PC-3 (cell line): ENCODE results near the gene TMEM123. TPM values are rescaled to one million over a fixed set of nuclear protein-coding genes. Genes with fewer than 3 reads are reported as not detected.
A peak's percentile ranks its signal among the peaks of the same experiment; 100 is the strongest.

ENCODE experiments used
- ATAC-seq: fragments of 200-7000 bp; cut with Tn5 transposase; 2 replicates; pipeline ENCODE4 v1.9.1; 2020; ENCODE audit warnings: mild to moderate bottlenecking, moderate library complexity
- BruUV-seq: library from RNA; stranded (reverse); fragments of 400-500 nt; replicated peaks from 2 replicates; lab custom pipeline; 2021; lab: Mats Ljungman, UMichigan
- CTCF ChIA-PET: fragments of 300-600 bp; sonication (Branson Sonifier 250); formaldehyde crosslinking; loops from one replicate; lab custom pipeline; 2022; ENCODE audit warnings: antibody characterized with exemption; lab: Charles Lee
- POLR2A ChIA-PET: fragments of 300-600 bp; sonication (Branson Sonifier 250); formaldehyde crosslinking; loops from one replicate; lab custom pipeline; 2022; ENCODE audit warnings: antibody characterized with exemption; ENCODE audit not compliant: unreplicated experiment; lab: Charles Lee
- DNase-seq: peaks from one replicate; pipeline ENCODE4 v3.0.0-alpha.2; 2015
- H2AFZ ChIP-seq: fragments of 300-600 bp; sonication (generic); 2 replicates; pipeline ENCODE4 v1.6.0; 2016; ENCODE audit warnings: antibody characterized with exemption, low read length
- H3F3A ChIP-seq: fragments of 300-600 bp; sonication (generic); one replicate; pipeline ENCODE4 v1.6.0; 2017; ENCODE audit warnings: antibody characterized with exemption, low read length, control low read depth, mild to moderate bottlenecking; ENCODE audit not compliant: unreplicated experiment
- H3K27ac ChIP-seq: fragments of 300-600 bp; sonication (generic); 2 replicates; pipeline ENCODE4 v1.5.1; 2016; ENCODE audit warnings: mild to moderate bottlenecking, low read length
- H3K27me3 ChIP-seq: fragments of 300-600 bp; sonication (generic); 2 replicates; pipeline ENCODE4 v1.6.1; 2016; ENCODE audit warnings: low read length, mixed read lengths
- H3K36me3 ChIP-seq: fragments of 300-600 bp; sonication (generic); 2 replicates; pipeline ENCODE4 v1.6.1; 2016; ENCODE audit warnings: low read depth, mixed run types, low read length, mixed read lengths
- H3K4me1 ChIP-seq: fragments of 300-600 bp; sonication (generic); 2 replicates; pipeline ENCODE4 v1.5.1; 2016; ENCODE audit warnings: low read length; ENCODE audit not compliant: insufficient read depth
- H3K4me2 ChIP-seq: fragments of 300-600 bp; sonication (generic); 2 replicates; pipeline ENCODE4 v1.6.0; 2016; ENCODE audit warnings: low read length
- H3K4me3 ChIP-seq: fragments of 300-600 bp; sonication (generic); 2 replicates; pipeline ENCODE4 v1.5.1; 2016; ENCODE audit warnings: mild to moderate bottlenecking, low read length, mixed read lengths
- H3K79me2 ChIP-seq: fragments of 300-600 bp; sonication (generic); 2 replicates; pipeline ENCODE4 v1.6.1; 2017; ENCODE audit warnings: low read length, mixed read lengths
- H3K9ac ChIP-seq: fragments of 300-600 bp; sonication (generic); 2 replicates; pipeline ENCODE4 v1.6.0; 2016; ENCODE audit warnings: mild to moderate bottlenecking, low read length
- H3K9me2 ChIP-seq: fragments of 300-600 bp; sonication (generic); replicated peaks from 2 replicates; pipeline ENCODE4 v1.6.1; 2016; ENCODE audit warnings: mixed run types, low read length, mixed read lengths
- H3K9me3 ChIP-seq: fragments of 300-600 bp; sonication (generic); 2 replicates; pipeline ENCODE4 v1.6.1; 2016; ENCODE audit warnings: low read length, mixed read lengths
- H4K20me1 ChIP-seq: fragments of 300-600 bp; sonication (generic); 2 replicates; pipeline ENCODE4 v1.6.1; 2016; ENCODE audit warnings: low read length, mixed read lengths
- EZH2 ChIP-seq: fragments of 300-600 bp; sonication (generic); IDR thresholded peaks from one replicate; pipeline ENCODE4 v1.6.1; 2017; ENCODE audit warnings: antibody characterized with exemption, mild to moderate bottlenecking, low read length; ENCODE audit not compliant: unreplicated experiment
- EZH2phosphoT487 ChIP-seq: fragments of 300-600 bp; sonication (generic); IDR thresholded peaks from 2 replicates; pipeline ENCODE4 v1.6.1; 2018; ENCODE audit warnings: mild to moderate bottlenecking, antibody characterized with exemption, low read length, borderline replicate concordance
- intact Hi-C: fragments of 100-400 bp; cut with micrococcal nuclease; formaldehyde crosslinking; loops from 2 replicates; pipeline ENCODE4 v1.9.0; 2023
- total RNA-seq: library from RNA; depleted of rRNA; stranded (reverse); fragments of >200 nt; gene quantifications from 2 replicates; pipeline ENCODE4 v1.2.3, GENCODE V29; 2014
- TF ChIP-seq, protein P1 (sequence below): fragments of 300-600 bp; sonication (generic); conservative IDR thresholded peaks from 2 replicates; pipeline ENCODE4 v1.5.1; 2017; ENCODE audit warnings: antibody characterized with exemption, low read depth, mild to moderate bottlenecking, low read length

The TMEM123 gene
- total RNA-seq, 1 experiment from 2014 or later, result 163 TPM

DNA sequence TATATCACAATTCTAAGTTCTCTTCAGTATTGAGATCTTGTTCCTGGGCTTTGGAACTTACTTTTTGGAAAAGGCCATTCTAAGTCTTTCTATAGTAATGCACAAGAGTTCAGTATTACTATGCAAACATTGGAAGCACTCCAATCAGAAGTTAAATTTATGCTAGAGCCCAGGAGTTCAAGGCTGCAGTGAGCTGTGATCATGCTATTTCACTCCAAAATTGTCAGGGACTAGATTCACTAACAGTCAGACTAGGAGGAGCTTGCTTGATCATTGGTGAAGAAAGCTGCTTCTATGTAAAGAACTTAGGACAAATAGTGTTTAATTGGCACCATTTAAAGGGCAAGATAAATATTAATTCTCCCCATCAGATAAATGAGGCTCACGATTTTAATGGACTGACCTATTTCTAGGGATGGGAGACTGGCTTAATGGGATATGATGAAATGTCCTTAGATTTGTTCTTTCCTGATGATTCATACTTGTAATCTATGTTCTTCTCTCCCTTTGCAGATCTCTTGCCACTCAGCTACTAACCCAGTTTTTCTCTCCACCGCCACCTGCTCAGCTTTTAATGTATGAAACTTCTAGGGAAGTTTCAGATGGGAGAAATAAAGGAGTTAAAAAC is 32.6 kb upstream of the TMEM123 start:
- Histone ChIP-seq H3K79me2 (no peaks in the 10 kb centered on the region), H3K9me2 (no peaks in the 10 kb centered on the region), H3K27me3 (no peaks in the 10 kb centered on the region), H3K9me3 (no peaks in the 10 kb centered on the region), H4K20me1 (no peaks in the 10 kb centered on the region), H3K27ac (no peak overlapping the region), H3K4me1 (peaks cover 15% of the 10 kb centered on the region; the same call in 1 of the 2 replicates), H3K4me3 (no peak overlapping the region), H3K36me3 (no peaks in the 10 kb centered on the region), H2AFZ (no peak overlapping the region), H3K9ac (no peak overlapping the region), H3F3A (no peaks in the 10 kb centered on the region), H3K4me2 (no peak overlapping the region)
- BruUV-seq, result no TSS peak
- no peak for DNase-seq
- intact Hi-C loops, result no loop called here
- ChIA-PET POLR2A (interaction anchor here (0.5 to 0.6 kb wide), 2 partner anchors 38 to 511 kb away, joined by 3 read pairs; no protein-coding TSS in a partner anchor), CTCF (no interaction called here)
- TF ChIP-seq, protein P1, sequence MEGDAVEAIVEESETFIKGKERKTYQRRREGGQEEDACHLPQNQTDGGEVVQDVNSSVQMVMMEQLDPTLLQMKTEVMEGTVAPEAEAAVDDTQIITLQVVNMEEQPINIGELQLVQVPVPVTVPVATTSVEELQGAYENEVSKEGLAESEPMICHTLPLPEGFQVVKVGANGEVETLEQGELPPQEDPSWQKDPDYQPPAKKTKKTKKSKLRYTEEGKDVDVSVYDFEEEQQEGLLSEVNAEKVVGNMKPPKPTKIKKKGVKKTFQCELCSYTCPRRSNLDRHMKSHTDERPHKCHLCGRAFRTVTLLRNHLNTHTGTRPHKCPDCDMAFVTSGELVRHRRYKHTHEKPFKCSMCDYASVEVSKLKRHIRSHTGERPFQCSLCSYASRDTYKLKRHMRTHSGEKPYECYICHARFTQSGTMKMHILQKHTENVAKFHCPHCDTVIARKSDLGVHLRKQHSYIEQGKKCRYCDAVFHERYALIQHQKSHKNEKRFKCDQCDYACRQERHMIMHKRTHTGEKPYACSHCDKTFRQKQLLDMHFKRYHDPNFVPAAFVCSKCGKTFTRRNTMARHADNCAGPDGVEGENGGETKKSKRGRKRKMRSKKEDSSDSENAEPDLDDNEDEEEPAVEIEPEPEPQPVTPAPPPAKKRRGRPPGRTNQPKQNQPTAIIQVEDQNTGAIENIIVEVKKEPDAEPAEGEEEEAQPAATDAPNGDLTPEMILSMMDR, result no peak
- TF ChIP-seq EZH2 (no peak), EZH2phosphoT487 (no peak)
- peak; percentile 61 for ATAC-seq

DNA sequence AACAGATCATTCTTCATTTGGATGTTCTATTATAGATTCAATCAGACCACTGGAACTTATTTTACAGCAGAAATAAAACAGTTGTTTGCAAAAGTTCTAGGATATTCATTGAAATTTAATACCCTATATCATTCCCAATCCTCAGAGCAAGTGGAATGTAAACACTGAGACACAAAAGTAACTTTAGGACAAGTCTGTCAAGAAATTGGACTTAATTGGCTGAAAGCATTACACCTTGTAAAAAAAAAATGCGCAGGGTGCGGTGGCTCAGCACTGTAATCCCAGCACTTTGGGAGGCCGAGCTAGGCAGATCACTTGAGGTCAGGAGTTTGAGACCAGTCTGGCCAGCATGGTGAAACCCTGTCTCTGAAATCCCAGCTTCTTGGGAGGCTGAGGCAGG is 29.9 kb upstream of the TMEM123 start:
- ATAC-seq, result peak; percentile 31; the same call in 1 of the 2 replicates
- H3K4me2 ChIP-seq, result no peak overlapping the region
- H4K20me1 ChIP-seq, result no peaks in the 10 kb centered on the region
- H2AFZ ChIP-seq, result no peak overlapping the region
- H3K27ac ChIP-seq, result no peak overlapping the region
- peaks cover 12% of the 10 kb centered on the region for H3K4me1 ChIP-seq
- no peaks in the 10 kb centered on the region for H3K9me2 ChIP-seq
- BruUV-seq, result no TSS peak
- no peaks in the 10 kb centered on the region for H3F3A ChIP-seq
- POLR2A ChIA-PET, result no interaction called here
- H3K27me3 ChIP-seq, result no peaks in the 10 kb centered on the region
- no peaks in the 10 kb centered on the region for H3K9me3 ChIP-seq
- no peak overlapping the region for H3K4me3 ChIP-seq
- H3K79me2 ChIP-seq, result no peaks in the 10 kb centered on the region
- CTCF ChIA-PET, result no interaction called here
- no peak for DNase-seq
- H3K36me3 ChIP-seq, result no peaks in the 10 kb centered on the region
- no peak overlapping the region for H3K9ac ChIP-seq
- intact Hi-C loops, result no loop called here
- TF ChIP-seq, protein P1, result no peak
- TF ChIP-seq EZH2phosphoT487, result no peak
- no peak for TF ChIP-seq EZH2

- DNase-seq (no peak), ATAC-seq (no peak)
- POLR2A ChIA-PET, result no interaction called here
- Histone ChIP-seq H3K4me3 (no peak overlapping the region), H3F3A (no peaks in the 10 kb centered on the region), H2AFZ (no peak overlapping the region), H3K9me3 (no peaks in the 10 kb centered on the region), H4K20me1 (no peaks in the 10 kb centered on the region), H3K27me3 (no peaks in the 10 kb centered on the region), H3K9ac (no peak overlapping the region), H3K79me2 (no peaks in the 10 kb centered on the region), H3K4me1 (peaks cover 28% of the 10 kb centered on the region), H3K27ac (no peak overlapping the region), H3K36me3 (no peaks in the 10 kb centered on the region), H3K4me2 (no peak overlapping the region), H3K9me2 (no peaks in the 10 kb centered on the region)
- CTCF ChIA-PET, result no interaction called here
- no TSS peak for BruUV-seq
- TF ChIP-seq EZH2phosphoT487 (no peak), EZH2 (no peak)
- TF ChIP-seq, protein P1, result no peak
- intact Hi-C loops, result no loop called here
These were observed 27.2 kb upstream of the TMEM123 start for GRCh38 chr11:102479733-102480132.
